Embryonic facial prominence (tissue), 1 donor: Measurements from ENCODE around the gene GLRX.

Experiments used
- DNase-seq: peaks from one replicate; pipeline ENCODE4 v3.0.0-alpha.2; 2016; ENCODE audit errors: extremely low spot score

Gene GLRX

GRCh38 chr5:95808686-95809413, 13.7 kb downstream of the GLRX start:
- no peak for DNase-seq

GRCh38 chr5:95808013-95808685, 14.4 kb downstream of the GLRX start:
- no peak for DNase-seq

GRCh38 chr5:95806687-95807086, 15.8 kb downstream of the GLRX start:
- DNase-seq, result no peak

- no peak for DNase-seq
Observed at GRCh38 chr5:95804736-95805539, 17.6 kb downstream of the GLRX start.

- no peak for DNase-seq
Observed at GRCh38 chr5:95803271-95804148, 19.0 kb downstream of the GLRX start.

- no peak for DNase-seq
Observed at GRCh38 chr5:95801961-95802360, 20.6 kb downstream of the GLRX start.

- DNase-seq, result no peak
Observed at GRCh38 chr5:95801532-95801931, 21.0 kb downstream of the GLRX start.

- DNase-seq, result no peak
Observed at GRCh38 chr5:95800553-95800952, 22.0 kb downstream of the GLRX start.

- no peak for DNase-seq
Observed at GRCh38 chr5:95799191-95799835, 23.2 kb downstream of the GLRX start.

- no peak for DNase-seq
Observed at GRCh38 chr5:95798545-95798944, 24.0 kb downstream of the GLRX start.

GRCh38 chr5:95798048-95798447, 24.5 kb downstream of the GLRX start:
- no peak for DNase-seq

- no peak for DNase-seq
Observed at GRCh38 chr5:95797301-95797700, 25.2 kb downstream of the GLRX start.

GRCh38 chr5:95794070-95794516, 28.4 kb downstream of the GLRX start:
- DNase-seq, result no peak

GRCh38 chr5:95791751-95792150, 30.8 kb downstream of the GLRX start:
- no peak for DNase-seq

GRCh38 chr5:95788493-95788892, 34.0 kb downstream of the GLRX start:
- DNase-seq, result no peak

- DNase-seq, result no peak
Observed at GRCh38 chr5:95786821-95787418, 35.6 kb downstream of the GLRX start.

- DNase-seq, result no peak
Observed at GRCh38 chr5:95784514-95785302, 37.8 kb downstream of the GLRX start.

GRCh38 chr5:95783661-95784060, 38.9 kb downstream of the GLRX start:
- DNase-seq, result no peak

- DNase-seq, result no peak
Observed at GRCh38 chr5:95782181-95782580, 40.3 kb downstream of the GLRX start.

GRCh38 chr5:95781101-95781583, 41.4 kb downstream of the GLRX start:
- no peak for DNase-seq
